ENCODE results near the gene PPFIBP1.

DNA sequence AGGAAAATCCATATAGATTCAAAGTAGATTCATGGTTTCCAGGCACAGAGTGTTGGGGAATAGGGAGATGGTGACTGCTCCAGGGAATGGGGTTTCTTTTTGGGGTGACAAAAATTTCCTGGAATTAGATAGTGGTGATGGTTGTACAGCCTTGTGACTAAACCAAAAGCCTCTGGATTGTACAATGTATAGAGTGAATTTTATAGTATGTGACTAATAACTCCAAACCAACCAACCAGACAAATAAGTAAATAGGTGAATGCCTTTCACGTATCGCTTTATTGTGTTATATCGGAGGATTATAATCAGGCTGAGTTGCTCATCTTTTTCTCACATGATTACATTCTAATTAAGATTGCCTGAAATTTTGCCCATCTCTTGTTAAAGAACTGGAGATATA lies 24.6 kb upstream of the PPFIBP1 start:
- TF ChIP-seq RCOR1 (IDR thresholded peaks at IDR 0.05; ENCODE audit: borderline replicate concordance in 1 of 2, low read depth in 2 of 2, low read length in 2 of 2) (no peak), POLR2AphosphoS5 (IDR thresholded peaks at IDR 0.05; ENCODE audit: control insufficient read depth, insufficient read depth, low read depth, low read length) (no peak), ZNF384 (IDR thresholded peaks at IDR 0.05; ENCODE audit: low read depth, low read length) (no peak), FOS (IDR thresholded peaks at IDR 0.05; ENCODE audit: extremely low read depth, insufficient read length) (no peak), STAG1 (CRISPR knock-in tag; IDR thresholded peaks at IDR 0.05; ENCODE audit: borderline replicate concordance) (no peak), ZNF165 (CRISPR knock-in tag; IDR thresholded peaks at IDR 0.05; ENCODE audit: borderline replicate concordance) (no peak), ETV6 (IDR thresholded peaks at IDR 0.05; ENCODE audit: borderline replicate concordance in 1 of 2, low read depth in 2 of 2, low read length in 1 of 2) (no peak), ETV6 (CRISPR knock-in tag; IDR thresholded peaks at IDR 0.05; ENCODE audit: borderline replicate concordance) (no peak), FOXM1 (IDR thresholded peaks at IDR 0.05; ENCODE audit: low read depth) (no peak), FOXM1 (CRISPR knock-in tag; IDR thresholded peaks at IDR 0.05; ENCODE audit: low read depth) (no peak), FIP1L1 (IDR thresholded peaks at IDR 0.05; ENCODE audit: low read depth, low read length, poor library complexity, severe bottlenecking) (no peak), ZBED1 (IDR thresholded peaks at IDR 0.05) (no peak)
- TF ChIP-seq, protein P1, sequence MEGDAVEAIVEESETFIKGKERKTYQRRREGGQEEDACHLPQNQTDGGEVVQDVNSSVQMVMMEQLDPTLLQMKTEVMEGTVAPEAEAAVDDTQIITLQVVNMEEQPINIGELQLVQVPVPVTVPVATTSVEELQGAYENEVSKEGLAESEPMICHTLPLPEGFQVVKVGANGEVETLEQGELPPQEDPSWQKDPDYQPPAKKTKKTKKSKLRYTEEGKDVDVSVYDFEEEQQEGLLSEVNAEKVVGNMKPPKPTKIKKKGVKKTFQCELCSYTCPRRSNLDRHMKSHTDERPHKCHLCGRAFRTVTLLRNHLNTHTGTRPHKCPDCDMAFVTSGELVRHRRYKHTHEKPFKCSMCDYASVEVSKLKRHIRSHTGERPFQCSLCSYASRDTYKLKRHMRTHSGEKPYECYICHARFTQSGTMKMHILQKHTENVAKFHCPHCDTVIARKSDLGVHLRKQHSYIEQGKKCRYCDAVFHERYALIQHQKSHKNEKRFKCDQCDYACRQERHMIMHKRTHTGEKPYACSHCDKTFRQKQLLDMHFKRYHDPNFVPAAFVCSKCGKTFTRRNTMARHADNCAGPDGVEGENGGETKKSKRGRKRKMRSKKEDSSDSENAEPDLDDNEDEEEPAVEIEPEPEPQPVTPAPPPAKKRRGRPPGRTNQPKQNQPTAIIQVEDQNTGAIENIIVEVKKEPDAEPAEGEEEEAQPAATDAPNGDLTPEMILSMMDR (IDR thresholded peaks at IDR 0.05 in 2 of 3, conservative IDR thresholded peaks at IDR 0.05 in 1 of 3; ENCODE audit: insufficient read depth in 2 of 3, low read depth in 1 of 3, low read length in 3 of 3) = no peak
- TF ChIP-seq, protein P2, sequence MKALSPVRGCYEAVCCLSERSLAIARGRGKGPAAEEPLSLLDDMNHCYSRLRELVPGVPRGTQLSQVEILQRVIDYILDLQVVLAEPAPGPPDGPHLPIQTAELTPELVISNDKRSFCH (CRISPR knock-in tag; IDR thresholded peaks at IDR 0.05) = no peak
- TF ChIP-seq, protein P2 (tag; IDR thresholded peaks at IDR 0.05) = no peak
- TF ChIP-seq, protein P3, sequence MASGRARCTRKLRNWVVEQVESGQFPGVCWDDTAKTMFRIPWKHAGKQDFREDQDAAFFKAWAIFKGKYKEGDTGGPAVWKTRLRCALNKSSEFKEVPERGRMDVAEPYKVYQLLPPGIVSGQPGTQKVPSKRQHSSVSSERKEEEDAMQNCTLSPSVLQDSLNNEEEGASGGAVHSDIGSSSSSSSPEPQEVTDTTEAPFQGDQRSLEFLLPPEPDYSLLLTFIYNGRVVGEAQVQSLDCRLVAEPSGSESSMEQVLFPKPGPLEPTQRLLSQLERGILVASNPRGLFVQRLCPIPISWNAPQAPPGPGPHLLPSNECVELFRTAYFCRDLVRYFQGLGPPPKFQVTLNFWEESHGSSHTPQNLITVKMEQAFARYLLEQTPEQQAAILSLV (tag; IDR thresholded peaks at IDR 0.05) = no peak

Data from K562 (cell line).